Transverse colon (tissue), 3 donors: Measurements from ENCODE around the gene ADCY4.

ENCODE experiments used
- CTCF ChIP-seq, 5 experiments: fragments of 200-600 bp in 3 of 5; fragments of 450-650 bp in 2 of 5; sonication (generic) in 3 of 5; IDR thresholded peaks; 1 replicate in 2 of 5; 2 replicates in 3 of 5; pipeline ENCODE4 v1.5.1; 2016 to 2017; ENCODE audit warnings: antibody characterized with exemption in 5 of 5, inconsistent platforms in 3 of 5, mild to moderate bottlenecking in 2 of 5, moderate library complexity in 1 of 5
- EP300 ChIP-seq: sonication (generic); formaldehyde crosslinking; IDR thresholded peaks from one replicate; pipeline ENCODE4 v1.6.1; 2017; ENCODE audit warnings: antibody characterized with exemption, low read depth
- POLR2A ChIP-seq: fragments of 450-650 bp; IDR thresholded peaks from one replicate; pipeline ENCODE4 v1.6.1; 2016; ENCODE audit warnings: antibody characterized with exemption, mild to moderate bottlenecking, moderate library complexity

GRCh38 chr14:24269368-24269767 lies 65.5 kb downstream of the ADCY4 start:
- no peak for TF ChIP-seq POLR2A
- no peak for TF ChIP-seq EP300
- no peak for TF ChIP-seq CTCF (IDR thresholded peaks at IDR 0.05)
